CD4-positive, alpha-beta T cell treated with Interleukin-2 at 100 ng/mL for 4 hours (primary cell): ENCODE measurements around the gene SEPTIN7.

Experiments
- DNase-seq: peaks from one replicate; pipeline ENCODE4 v3.0.0-alpha.2; 2020; ENCODE audit warnings: low spot score

The SEPTIN7 gene

DNA sequence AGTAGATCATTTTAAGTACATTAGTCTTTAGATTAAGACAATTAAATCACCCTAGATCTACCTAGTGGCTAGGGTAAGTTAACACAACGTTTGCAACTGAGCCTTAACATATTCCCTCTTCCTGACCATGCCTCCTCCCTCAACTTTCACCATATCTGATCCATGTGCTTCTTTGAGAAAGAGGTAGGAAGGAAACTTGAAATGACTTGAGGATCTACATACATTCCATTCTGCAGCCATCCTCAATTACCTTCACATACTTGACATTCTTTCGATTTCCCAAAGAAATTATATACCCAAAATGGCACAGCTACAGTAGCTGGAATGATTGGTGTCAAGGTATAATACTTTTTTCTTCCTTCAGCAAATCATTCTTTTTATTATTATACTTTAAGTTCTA lies 12.9 kb upstream of the SEPTIN7 start:
- DNase-seq = no peak

- no peak for DNase-seq
Measured at GRCh38 chr7:35792472-35792871, 8.4 kb upstream of the SEPTIN7 start.

- no peak for DNase-seq
Measured at GRCh38 chr7:35792873-35793489, 7.9 kb upstream of the SEPTIN7 start.

- no peak for DNase-seq
Measured at GRCh38 chr7:35797311-35797710, 3.5 kb upstream of the SEPTIN7 start.

- DNase-seq = peak; percentile 89
Measured at GRCh38 chr7:35799846-35800717, 775 bp upstream of the SEPTIN7 start.

- DNase-seq = peak; percentile 76
Measured at GRCh38 chr7:35801392-35802101, 690 bp downstream of the SEPTIN7 start.

DNA sequence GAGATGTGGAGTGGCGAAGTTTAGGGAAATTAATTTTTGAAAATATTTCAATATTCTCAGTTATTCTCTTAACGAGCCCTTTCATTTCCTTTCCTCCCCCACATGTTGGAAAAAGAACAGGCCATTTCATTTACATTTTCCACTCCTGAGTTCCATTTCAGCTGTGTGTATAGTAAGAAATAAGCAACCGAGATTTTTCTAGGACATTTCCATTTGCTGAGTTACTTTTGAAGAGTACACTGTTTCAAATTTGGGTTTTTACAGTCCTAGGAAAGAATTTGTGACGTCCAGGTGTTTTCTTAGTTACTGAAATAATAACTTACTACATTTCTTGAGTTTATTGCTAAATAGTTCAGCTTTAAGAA lies 1.2 kb downstream of the SEPTIN7 start:
- DNase-seq = no peak

- peak; percentile 28 for DNase-seq
Measured at GRCh38 chr7:35802649-35803048, 1.8 kb downstream of the SEPTIN7 start.

DNA sequence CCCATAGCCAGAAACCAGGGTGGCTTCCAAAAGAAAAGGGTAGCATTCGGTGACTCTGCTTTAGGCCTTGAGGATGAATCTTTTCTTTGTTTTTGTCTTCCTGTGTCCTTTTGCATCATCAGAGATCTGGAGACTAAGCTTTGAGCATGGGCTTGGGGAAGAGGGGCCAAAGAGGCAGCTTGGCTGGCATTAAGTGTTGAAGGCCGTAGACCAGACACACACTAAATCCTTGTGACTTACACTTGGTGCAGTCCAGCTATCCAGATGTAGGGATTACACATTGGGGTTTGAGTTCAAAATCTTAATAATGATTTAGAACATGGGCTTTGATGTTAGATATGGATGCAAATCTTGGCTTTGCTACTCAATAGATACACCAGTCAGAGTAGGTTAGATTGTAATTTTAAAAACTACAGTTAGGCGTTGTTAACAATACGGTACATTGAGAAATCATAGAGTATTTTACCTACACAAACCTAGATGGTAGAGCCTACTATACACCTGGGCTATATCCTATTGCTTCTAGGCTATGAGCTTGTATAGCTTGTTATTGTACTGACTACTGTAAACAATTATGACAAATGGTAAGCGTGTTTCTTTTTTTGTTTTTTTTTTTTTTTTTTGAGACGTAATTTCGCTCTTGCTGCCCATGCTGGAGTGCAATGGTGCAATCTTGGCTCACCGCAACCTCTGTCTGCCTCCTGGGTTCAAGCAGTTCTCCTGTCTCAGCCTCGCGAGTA lies 3.5 kb downstream of the SEPTIN7 start:
- DNase-seq = no peak

GRCh38 chr7:35805876-35806275 lies 5.0 kb downstream of the SEPTIN7 start:
- DNase-seq = no peak

DNA sequence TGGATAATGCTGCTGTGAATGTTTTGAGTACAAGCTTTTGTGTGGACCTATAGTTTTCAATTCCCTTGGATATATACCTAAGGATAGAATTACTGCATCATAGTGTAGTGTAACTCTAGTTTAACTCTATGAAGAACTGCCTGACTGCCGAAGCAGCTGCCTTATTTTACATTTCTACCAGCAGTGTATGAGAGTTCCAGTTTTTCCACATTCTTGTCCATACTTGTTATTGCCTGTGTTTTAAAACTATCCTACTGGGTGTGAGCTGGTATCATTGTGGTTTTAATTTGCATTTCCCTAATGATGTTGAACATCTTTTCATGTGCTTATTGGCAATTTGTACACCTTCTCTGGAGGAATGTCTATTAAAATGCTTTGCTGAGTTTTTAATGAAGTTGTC lies 15.7 kb downstream of the SEPTIN7 start:
- DNase-seq = no peak

DNA sequence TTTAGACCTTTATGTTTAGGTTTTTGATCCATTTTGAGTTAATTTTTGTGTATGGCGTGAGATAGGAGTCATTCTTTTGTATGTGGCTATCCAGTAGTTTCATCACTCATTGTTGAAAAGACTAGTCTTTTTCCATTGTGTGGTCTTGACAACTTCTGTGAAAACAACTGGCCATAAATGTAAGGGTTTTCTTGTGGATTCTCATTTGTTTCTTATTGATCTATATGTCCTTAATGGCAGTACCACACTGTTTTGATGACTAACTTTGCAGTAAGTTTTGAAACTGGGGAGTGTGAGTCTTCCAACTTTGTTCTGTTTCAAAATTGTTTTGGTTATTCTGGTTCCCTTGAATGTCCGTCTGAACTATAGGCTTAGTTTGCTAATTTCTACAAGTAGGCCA lies 16.3 kb downstream of the SEPTIN7 start:
- no peak for DNase-seq

GRCh38 chr7:35817930-35818329 lies 17.1 kb downstream of the SEPTIN7 start:
- DNase-seq = no peak

DNA sequence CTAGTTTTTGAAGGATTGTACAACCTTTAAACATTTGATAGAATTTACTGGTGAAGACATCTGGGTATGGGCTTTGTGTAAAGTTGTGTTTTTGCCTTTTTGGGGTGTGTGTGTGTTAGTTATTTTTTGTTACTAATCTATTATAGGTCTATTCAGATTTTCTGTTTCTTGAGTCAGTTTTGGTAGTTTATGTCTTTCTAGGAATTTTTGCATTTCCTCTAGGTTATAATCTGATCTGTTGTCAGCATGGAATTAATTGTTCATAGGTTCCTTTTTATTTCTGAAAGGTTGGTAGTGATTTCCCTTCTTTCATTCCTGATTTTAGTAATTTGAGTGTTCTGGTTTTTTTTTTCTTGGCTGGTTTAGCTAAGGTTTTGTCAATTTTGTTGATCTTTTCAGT lies 17.7 kb downstream of the SEPTIN7 start:
- no peak for DNase-seq

- no peak for DNase-seq
Measured at GRCh38 chr7:35819310-35819709, 18.5 kb downstream of the SEPTIN7 start.

DNA sequence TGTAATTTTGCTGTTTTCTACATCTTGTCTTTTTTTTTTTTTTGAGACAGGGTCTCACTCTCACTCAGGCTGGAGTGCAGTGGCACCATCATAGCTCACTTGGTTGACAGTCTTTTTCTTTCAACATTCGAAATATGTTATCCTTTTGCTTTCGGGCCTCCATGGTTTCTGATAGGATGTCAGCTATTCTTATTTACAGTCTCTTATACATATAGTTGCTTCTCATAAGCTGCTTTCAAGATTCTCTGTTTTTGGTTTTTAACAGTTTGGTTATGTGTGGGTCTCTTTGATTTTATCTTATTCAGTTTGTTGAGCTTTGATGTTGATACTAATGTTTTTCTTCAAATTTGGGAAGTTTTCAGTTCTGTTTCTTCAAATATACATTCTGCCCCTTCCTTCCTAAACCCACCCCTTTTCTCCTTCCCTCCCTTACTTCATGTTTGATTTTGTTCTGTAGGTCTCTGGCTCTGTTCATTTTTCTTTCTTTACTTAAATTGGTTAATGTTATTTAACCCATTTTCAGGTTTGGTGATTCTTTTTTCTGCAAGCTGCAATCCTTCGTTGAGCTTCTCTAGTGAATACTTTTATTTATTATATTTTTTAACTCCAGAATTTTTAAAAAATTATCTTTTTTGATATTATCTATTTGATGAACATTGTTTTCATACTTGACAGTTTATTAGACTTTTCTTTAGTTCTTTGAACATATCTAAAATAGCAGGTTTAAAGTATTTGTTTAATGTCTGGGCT lies 19.3 kb downstream of the SEPTIN7 start:
- no peak for DNase-seq

GRCh38 chr7:35820858-35821257 lies 20.0 kb downstream of the SEPTIN7 start:
- DNase-seq = no peak

- DNase-seq = no peak
Measured at GRCh38 chr7:35823440-35823839, 22.6 kb downstream of the SEPTIN7 start.

- no peak for DNase-seq
Measured at GRCh38 chr7:35825974-35826373, 25.1 kb downstream of the SEPTIN7 start.

- DNase-seq = no peak
Measured at GRCh38 chr7:35826751-35827150, 25.9 kb downstream of the SEPTIN7 start.

DNA sequence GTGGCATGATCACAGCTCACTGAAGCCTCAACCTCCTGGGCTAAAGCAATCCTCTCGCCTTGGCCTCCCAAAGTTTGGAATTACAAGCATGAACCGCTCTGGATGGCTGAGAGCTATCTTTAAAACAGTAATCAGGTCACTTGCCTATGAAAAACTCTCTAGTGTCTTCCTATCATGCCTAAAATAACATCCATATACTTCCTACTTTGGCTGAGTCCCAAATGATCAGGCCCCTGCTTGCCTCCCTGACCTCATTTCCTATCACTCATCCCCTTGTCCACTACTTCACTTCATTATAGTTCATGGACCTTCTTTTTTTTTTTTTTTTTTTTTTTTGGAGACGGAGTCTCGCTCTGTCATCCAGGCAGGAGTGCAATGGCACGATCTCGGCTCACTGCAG lies 28.0 kb downstream of the SEPTIN7 start:
- no peak for DNase-seq

DNA sequence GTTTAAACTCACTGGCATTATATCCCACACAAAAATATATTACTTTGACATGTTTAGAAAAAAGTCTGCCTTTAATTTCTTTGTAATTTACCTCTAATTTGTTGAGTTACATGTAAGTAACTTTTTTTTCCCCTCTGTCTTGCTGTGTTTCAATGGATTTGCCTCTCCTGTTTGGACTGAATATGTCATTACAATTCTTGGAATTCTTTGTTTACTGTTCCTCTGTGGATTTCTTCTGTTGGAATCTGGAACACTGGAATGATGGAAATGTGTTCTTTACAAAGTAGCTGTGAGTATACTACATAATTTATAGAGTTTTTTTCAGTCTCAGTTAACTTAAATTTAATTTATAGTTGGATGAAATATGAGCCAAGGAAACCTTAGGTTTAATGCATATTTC lies 30.4 kb downstream of the SEPTIN7 start:
- DNase-seq = no peak
